NB4 (cell line): Measurements from ENCODE around the gene OR13C4.

Experiments used
- POLR2A ChIP-seq: IDR thresholded peaks from 2 replicates; pipeline ENCODE4 v1.6.1; 2011; ENCODE audit warnings: mild to moderate bottlenecking; ENCODE audit not compliant: insufficient read length; ENCODE audit errors: extremely low read depth
- TF ChIP-seq, protein P1 (sequence below): IDR thresholded peaks from one replicate; pipeline ENCODE4 v1.5.1; 2012; ENCODE audit warnings: low read depth, low read length

DNA sequence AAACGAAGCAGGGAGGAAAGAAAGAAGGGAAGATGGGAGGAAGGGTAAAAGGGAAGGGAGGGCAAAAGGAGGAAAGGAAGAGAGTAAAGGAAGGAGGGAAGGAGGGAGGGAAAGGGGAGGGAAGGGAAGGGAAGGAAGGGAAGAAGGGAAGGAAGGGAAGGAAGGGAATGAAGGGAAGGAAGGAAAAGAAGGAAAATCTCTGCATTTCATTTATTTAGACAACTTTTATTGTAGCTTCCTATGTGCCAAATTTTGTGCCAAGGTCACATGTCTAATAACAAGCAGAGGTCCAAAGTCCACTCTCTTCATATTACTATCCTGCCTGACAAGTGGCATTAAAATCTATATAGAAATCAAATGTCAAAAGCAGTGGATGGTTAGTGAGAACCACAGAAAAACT is 12.3 kb upstream of the OR13C4 start:
- TF ChIP-seq, protein P1, sequence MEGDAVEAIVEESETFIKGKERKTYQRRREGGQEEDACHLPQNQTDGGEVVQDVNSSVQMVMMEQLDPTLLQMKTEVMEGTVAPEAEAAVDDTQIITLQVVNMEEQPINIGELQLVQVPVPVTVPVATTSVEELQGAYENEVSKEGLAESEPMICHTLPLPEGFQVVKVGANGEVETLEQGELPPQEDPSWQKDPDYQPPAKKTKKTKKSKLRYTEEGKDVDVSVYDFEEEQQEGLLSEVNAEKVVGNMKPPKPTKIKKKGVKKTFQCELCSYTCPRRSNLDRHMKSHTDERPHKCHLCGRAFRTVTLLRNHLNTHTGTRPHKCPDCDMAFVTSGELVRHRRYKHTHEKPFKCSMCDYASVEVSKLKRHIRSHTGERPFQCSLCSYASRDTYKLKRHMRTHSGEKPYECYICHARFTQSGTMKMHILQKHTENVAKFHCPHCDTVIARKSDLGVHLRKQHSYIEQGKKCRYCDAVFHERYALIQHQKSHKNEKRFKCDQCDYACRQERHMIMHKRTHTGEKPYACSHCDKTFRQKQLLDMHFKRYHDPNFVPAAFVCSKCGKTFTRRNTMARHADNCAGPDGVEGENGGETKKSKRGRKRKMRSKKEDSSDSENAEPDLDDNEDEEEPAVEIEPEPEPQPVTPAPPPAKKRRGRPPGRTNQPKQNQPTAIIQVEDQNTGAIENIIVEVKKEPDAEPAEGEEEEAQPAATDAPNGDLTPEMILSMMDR = no peak
- TF ChIP-seq POLR2A = no peak
